Mucosa of descending colon (tissue), 3 donors: ENCODE data around the gene PTPN9. TPM values are rescaled to one million over a fixed set of nuclear protein-coding genes. Genes with fewer than 3 reads are reported as not detected.

ENCODE experiments used
- ATAC-seq: fragments of 200-7000 bp; cut with Tn5 transposase; one replicate; pipeline ENCODE4 v1.9.1; 2020; ENCODE audit warnings: mild to moderate bottlenecking, moderate library complexity
- DNase-seq, 3 donors: peaks; one replicate each; pipeline ENCODE4 v3.0.0-alpha.2; 2020
- H3K36me3 ChIP-seq: fragments of 200-600 bp; one replicate; pipeline ENCODE4 v1.8.0; 2021; ENCODE audit warnings: low read depth, mild to moderate bottlenecking
- H3K4me1 ChIP-seq: fragments of 200-600 bp; one replicate; pipeline ENCODE4 v1.8.0; 2021; ENCODE audit warnings: low read depth, mild to moderate bottlenecking
- H3K4me3 ChIP-seq: fragments of 200-600 bp; one replicate; pipeline ENCODE4 v1.8.0; 2021; ENCODE audit warnings: mild to moderate bottlenecking
- H3K9me3 ChIP-seq: fragments of 200-600 bp; one replicate; pipeline ENCODE4 v1.8.0; 2021; ENCODE audit warnings: mild to moderate bottlenecking
- intact Hi-C, 2 donors: fragments of 100-400 bp; cut with DNase I in 1 of 2; cut with micrococcal nuclease in 1 of 2; formaldehyde crosslinking; loops; one replicate each; pipeline versions ENCODE4 v1.11.0 to v1.11.1; 2022; cut with DNase I, micrococcal nuclease
- long read RNA-seq, 2 donors: library from polyadenylated mRNA; unstranded; transcript quantifications; one replicate each; pipeline ENCODE4 v2.0.0, GENCODE V29; 2019 to 2021
- total RNA-seq, 3 donors: library from RNA; stranded (reverse); fragmentation: NEBNext Ultra II Directional in 2 of 3; extraction: Animal tissue kit (Norgen Biotek cat#: 25700) in 2 of 3; gene quantifications; one replicate each; pipeline versions ENCODE4 v1.2.1 to v1.2.4, GENCODE V29; 2021 to 2023
- TF ChIP-seq, protein P1 (sequence below): fragments of 200-600 bp; IDR thresholded peaks from one replicate; pipeline ENCODE4 v1.8.0; 2022; ENCODE audit warnings: antibody characterized with exemption, mild to moderate bottlenecking
- donor health status: DM: no; HTN: no; CAD: no; lungs with moderate emphysema.
- donor health status: DM: no; HTN: no; CAD: no.
- donor health status: DM: no; HTN: yes; CAD: no.

The PTPN9 gene
- total RNA-seq, result 10 to 100 TPM; 32.0 to 47.1 (median 36.8) TPM
- long read RNA-seq, donor 1, full-length matches to known transcripts, result 69 of 97 reads
- long read RNA-seq, donor 1, partial matches to known transcripts, result 9 of 97 reads
- long read RNA-seq, donor 1, other reads (novel, unspliced or antisense), result 19 of 97 reads
- long read RNA-seq, donor 2, full-length matches to known transcripts, result 3 of 6 reads
- long read RNA-seq, donor 2, partial matches to known transcripts, result 0 of 6 reads
- long read RNA-seq, donor 2, other reads (novel, unspliced or antisense), result 3 of 6 reads

DNA sequence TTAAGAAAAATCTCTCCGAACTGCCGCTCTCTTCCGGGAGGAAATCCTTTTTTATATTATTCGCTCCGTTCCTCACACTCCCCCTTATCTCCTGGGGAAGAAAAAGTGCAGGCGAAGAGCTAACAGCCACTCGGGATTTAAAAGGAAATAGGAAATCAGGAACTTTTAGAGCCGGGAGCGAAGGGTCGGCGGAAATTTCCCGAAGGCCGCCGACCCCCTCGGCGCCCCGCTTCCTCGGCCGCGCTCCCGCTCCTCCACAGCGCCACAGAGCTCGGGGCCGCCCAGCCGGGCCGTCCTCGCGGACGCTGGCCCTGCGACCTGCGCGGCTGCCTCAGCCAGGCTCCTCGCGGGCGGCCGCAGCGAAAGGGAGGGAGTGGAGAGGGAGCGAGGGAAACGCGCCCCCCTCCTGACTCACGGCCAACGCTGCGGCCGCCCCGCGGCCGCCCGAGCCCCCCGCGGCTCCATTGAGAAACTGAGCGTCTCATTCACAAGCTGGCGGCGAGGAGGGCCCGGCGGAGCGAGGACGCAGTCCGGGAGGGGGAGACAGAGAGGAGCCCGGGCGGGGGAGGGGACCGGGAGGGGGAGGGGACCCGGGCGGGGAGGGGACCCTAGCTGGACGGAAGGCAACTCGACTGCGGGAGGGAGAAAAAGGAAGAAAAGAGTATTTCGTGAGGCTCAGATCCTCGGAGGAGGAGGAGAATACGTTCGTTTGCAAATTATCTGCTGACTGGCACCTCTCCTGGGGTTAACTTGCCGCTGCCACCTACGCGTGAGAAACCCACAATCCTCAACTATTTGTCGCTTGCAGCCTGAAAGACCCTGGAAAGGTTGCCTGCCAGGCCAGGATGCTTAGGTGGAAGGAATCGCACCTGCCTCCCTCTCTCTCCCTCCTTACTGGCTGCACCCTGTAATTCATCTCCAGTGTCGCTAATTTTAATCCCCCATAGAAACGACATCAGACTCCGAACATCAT is at the start of gene PTPN9:
TSS of gene PTPN9 (minus strand) at position 368 of the 973 bp plus-strand sequence. CDS start 539 bp downstream, outside the sequence.
- Histone ChIP-seq H3K9me3 (no peaks in the 10 kb centered on the region), H3K4me1 (peaks cover 16% of the 10 kb centered on the region), H3K36me3 (no peaks in the 10 kb centered on the region), H3K4me3 (peak within 1 kb of the TSS; percentile 90)
- ATAC-seq (peak; percentile 89), DNase-seq (peak; percentile 84 to 87 (median 86))
- TF ChIP-seq, protein P1, sequence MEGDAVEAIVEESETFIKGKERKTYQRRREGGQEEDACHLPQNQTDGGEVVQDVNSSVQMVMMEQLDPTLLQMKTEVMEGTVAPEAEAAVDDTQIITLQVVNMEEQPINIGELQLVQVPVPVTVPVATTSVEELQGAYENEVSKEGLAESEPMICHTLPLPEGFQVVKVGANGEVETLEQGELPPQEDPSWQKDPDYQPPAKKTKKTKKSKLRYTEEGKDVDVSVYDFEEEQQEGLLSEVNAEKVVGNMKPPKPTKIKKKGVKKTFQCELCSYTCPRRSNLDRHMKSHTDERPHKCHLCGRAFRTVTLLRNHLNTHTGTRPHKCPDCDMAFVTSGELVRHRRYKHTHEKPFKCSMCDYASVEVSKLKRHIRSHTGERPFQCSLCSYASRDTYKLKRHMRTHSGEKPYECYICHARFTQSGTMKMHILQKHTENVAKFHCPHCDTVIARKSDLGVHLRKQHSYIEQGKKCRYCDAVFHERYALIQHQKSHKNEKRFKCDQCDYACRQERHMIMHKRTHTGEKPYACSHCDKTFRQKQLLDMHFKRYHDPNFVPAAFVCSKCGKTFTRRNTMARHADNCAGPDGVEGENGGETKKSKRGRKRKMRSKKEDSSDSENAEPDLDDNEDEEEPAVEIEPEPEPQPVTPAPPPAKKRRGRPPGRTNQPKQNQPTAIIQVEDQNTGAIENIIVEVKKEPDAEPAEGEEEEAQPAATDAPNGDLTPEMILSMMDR, result peak; percentile 33
- intact Hi-C loops, result no loop called here

DNA sequence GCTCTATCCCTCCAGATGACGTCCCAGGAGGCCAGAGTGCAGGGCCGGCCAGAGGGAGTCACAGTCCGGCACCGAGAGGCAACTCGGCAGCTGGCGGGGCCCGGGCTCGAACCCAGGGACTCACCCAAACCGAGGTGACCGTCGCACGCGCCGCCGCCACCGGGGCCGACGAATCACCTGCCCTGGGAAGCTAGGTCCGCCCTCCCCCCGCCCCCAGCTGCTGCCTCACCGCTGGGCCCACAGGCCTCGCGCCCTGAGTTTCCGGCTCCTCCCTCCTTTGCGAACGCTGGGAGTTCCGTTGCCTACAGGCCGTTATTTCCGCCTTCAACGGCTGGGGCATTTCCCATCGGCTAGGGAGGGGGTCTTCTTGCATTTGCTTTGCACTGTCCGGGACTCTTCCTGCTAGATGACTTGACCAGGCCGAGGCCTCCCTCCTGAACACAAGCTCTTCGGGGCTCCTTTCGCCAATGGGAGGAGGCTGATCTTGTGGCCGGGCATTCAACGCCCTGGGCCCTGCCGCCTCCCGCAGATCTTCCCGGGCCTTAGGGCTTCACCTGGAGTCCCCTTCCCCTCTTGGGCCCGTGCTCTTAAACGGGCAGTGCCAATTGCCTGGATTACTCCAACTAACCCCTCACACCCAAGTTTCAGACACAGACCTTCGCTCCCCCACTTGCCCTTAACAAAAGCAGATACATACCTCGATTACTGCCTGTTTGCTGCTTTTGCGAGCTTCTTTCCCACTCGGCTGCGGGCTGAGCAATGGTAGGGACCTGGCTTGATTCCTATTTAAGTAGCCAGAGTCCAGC is 46.6 kb upstream of the PTPN9 start, which contains the start of gene SNUPN:
TSS of gene SNUPN (minus strand) at position 184 of the 806 bp plus-strand sequence. CDS start 4,674 bp downstream, outside the sequence.
- intact Hi-C loops, result no loop called here
- TF ChIP-seq, protein P1, result no peak
- ATAC-seq, result peak; percentile 96
- Histone ChIP-seq H3K4me3 (peak within 1 kb of the TSS; percentile 58), H3K36me3 (no peaks in the 10 kb centered on the region), H3K9me3 (no peaks in the 10 kb centered on the region), H3K4me1 (peaks cover 10% of the 10 kb centered on the region)
- DNase-seq, result peak; percentile 96 to 97 (median 96)

DNA sequence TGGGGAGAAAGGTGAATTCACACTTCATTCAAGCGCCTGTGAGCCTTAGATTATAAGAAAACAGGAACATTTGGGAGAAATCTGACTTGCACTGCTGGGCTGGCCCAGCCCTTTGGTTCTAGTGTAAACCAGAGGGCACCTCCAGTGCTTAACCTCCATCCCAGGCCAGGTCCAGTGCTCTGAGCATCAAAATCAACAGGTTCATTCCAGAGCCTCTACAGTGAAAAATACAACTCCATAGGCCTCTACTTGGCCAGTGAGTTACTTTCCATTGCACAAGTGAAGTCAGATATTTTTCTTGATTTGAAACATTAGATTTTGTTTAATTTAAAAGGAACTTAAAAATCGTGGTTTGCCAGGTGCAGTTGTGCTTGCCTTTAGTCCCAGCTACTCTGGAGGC is 43.4 kb upstream of the PTPN9 start:
- no peak for ATAC-seq
- Histone ChIP-seq H3K36me3 (no peaks in the 10 kb centered on the region), H3K4me3 (no peak overlapping the region), H3K4me1 (peaks cover 10% of the 10 kb centered on the region), H3K9me3 (no peaks in the 10 kb centered on the region)
- intact Hi-C loops, result no loop called here
- TF ChIP-seq, protein P1, result no peak
- no peak for DNase-seq

DNA sequence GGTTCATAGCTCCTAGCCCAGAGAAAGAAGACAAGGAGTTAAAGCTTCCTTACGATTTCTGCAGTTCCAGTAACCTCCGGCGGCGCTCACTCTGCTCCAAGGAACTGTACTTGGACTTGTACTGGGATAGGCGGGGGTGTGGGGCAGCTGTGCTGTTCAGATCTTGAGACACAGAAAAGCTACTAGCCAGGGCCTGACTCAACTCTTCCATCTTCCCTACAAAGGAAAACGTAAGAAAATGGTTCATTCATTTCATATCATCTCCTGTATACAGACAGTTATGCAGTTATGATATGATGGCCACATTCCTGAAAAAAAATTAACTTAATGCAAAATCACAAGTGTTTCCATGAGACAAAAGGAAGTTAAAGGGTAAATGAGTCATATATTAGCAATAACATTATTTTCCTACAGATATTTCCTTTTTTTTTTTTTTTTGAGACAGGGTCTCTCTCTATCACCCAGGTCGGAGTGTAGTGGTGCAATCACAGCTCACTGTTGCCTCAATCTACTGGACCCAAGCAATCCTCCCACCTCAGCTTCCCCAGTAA is 41.8 kb upstream of the PTPN9 start:
- intact Hi-C loops, result no loop called here
- TF ChIP-seq, protein P1, result no peak
- ATAC-seq (peak; percentile 15), DNase-seq (peak; percentile 42 to 76 (median 56))
- Histone ChIP-seq H3K9me3 (no peaks in the 10 kb centered on the region), H3K4me3 (no peak overlapping the region), H3K36me3 (no peaks in the 10 kb centered on the region), H3K4me1 (peaks cover under 1% of the 10 kb centered on the region)
